ENCODE data around the gene ZC3H7B. TPM values are rescaled to one million over a fixed set of nuclear protein-coding genes. Genes with fewer than 3 reads are reported as not detected.

Gene ZC3H7B
- total and polyA plus RNA-seq, 2 experiments from 2014 or later = 5.7 to 61.5 TPM

DNA sequence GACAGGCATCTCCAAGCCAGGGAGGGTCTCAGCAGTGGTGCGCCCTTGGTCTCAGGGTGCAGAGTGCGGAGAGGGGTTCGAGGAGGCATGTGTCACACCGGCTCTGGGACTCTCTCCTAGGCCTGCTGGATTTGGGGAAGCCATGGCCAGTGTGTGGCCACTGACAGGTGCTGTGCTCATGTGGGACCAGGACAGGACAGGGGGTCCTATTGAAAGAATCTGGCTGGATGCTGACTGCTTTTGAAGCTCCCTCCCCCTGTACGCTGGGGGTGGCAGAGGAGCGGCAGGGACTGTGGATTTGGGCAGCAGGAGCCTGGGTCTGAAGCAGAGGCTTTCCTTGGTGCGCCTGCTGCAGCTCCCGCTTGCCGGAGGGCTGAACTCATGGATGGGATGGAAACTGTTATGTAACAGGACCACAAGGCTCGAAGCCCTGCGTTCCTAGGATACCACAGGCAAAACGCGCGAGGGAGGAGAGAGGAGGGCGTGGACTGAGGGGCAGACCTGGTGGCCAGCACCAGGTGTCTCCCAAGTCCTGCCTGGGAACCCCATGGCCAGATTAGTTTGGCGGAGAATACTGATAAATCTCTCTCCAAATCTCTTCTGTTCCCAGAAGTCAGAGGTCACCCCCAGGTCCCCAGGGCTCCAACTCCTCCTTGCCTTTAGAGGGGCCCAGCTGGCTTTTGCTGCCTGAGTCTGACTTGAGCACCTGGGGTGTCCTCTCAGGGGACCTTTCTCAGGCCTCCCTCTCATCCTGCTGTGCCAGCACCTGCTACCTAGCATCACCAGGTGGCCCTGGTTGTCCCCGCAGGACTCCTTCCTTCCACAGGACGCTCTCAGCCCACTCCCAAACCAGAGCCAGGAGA is 66.6 kb downstream of the ZC3H7B start:
- Histone ChIP-seq H3K27me3 (ENCODE audit: insufficient read depth) (no peaks in the 10 kb centered on the region), H3K79me2 (replicated peaks; ENCODE audit: insufficient read depth) (no peaks in the 10 kb centered on the region), H4K20me1 (replicated peaks; ENCODE audit: insufficient read depth) (no peaks in the 10 kb centered on the region), H3K4me2 (no peak overlapping the region), H3K36me3 (ENCODE audit: insufficient read depth) (no peaks in the 10 kb centered on the region), H2AFZ (peak overlapping the region; percentile 87; the same call in 1 of the 2 replicates), H3K27ac (ENCODE audit: low read depth) (no peak overlapping the region), H3K9me2 (ENCODE audit: insufficient read depth) (no peaks in the 10 kb centered on the region), H3F3A (replicated peaks; ENCODE audit: low read depth) (no peaks in the 10 kb centered on the region), H3K4me1 (ENCODE audit: insufficient read depth) (peaks cover 18% of the 10 kb centered on the region; the same call in 1 of the 2 replicates), H3K4me3 (no peak overlapping the region)
- no peaks in the 10 kb centered on the region for H3K36me3 Mint-ChIP-seq (ENCODE audit: low read depth)
- DNase-seq (ENCODE audit: low spot score) (peak; percentile 45), ATAC-seq (peak; percentile 17)
- no peaks in the 10 kb centered on the region for H3K27me3 Mint-ChIP-seq (ENCODE audit: insufficient read depth, low read depth, poor library complexity)
- TF ChIP-seq, protein P1, sequence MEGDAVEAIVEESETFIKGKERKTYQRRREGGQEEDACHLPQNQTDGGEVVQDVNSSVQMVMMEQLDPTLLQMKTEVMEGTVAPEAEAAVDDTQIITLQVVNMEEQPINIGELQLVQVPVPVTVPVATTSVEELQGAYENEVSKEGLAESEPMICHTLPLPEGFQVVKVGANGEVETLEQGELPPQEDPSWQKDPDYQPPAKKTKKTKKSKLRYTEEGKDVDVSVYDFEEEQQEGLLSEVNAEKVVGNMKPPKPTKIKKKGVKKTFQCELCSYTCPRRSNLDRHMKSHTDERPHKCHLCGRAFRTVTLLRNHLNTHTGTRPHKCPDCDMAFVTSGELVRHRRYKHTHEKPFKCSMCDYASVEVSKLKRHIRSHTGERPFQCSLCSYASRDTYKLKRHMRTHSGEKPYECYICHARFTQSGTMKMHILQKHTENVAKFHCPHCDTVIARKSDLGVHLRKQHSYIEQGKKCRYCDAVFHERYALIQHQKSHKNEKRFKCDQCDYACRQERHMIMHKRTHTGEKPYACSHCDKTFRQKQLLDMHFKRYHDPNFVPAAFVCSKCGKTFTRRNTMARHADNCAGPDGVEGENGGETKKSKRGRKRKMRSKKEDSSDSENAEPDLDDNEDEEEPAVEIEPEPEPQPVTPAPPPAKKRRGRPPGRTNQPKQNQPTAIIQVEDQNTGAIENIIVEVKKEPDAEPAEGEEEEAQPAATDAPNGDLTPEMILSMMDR (conservative IDR thresholded peaks at IDR 0.05; ENCODE audit: low read depth in 2 of 2) = no peak
- no peak for TF ChIP-seq ZNF114 (CRISPR knock-in tag; IDR thresholded peaks at IDR 0.05)
- TF ChIP-seq, protein P2, sequence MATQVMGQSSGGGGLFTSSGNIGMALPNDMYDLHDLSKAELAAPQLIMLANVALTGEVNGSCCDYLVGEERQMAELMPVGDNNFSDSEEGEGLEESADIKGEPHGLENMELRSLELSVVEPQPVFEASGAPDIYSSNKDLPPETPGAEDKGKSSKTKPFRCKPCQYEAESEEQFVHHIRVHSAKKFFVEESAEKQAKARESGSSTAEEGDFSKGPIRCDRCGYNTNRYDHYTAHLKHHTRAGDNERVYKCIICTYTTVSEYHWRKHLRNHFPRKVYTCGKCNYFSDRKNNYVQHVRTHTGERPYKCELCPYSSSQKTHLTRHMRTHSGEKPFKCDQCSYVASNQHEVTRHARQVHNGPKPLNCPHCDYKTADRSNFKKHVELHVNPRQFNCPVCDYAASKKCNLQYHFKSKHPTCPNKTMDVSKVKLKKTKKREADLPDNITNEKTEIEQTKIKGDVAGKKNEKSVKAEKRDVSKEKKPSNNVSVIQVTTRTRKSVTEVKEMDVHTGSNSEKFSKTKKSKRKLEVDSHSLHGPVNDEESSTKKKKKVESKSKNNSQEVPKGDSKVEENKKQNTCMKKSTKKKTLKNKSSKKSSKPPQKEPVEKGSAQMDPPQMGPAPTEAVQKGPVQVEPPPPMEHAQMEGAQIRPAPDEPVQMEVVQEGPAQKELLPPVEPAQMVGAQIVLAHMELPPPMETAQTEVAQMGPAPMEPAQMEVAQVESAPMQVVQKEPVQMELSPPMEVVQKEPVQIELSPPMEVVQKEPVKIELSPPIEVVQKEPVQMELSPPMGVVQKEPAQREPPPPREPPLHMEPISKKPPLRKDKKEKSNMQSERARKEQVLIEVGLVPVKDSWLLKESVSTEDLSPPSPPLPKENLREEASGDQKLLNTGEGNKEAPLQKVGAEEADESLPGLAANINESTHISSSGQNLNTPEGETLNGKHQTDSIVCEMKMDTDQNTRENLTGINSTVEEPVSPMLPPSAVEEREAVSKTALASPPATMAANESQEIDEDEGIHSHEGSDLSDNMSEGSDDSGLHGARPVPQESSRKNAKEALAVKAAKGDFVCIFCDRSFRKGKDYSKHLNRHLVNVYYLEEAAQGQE (IDR thresholded peaks at IDR 0.05; ENCODE audit: unreplicated experiment) = no peak
- TF ChIP-seq NANOG (IDR thresholded peaks at IDR 0.05; ENCODE audit: borderline replicate concordance) = no peak
- TF ChIP-seq STAT1 (IDR thresholded peaks at IDR 0.05; ENCODE audit: unreplicated experiment) = no peak
- TF ChIP-seq, protein P3, sequence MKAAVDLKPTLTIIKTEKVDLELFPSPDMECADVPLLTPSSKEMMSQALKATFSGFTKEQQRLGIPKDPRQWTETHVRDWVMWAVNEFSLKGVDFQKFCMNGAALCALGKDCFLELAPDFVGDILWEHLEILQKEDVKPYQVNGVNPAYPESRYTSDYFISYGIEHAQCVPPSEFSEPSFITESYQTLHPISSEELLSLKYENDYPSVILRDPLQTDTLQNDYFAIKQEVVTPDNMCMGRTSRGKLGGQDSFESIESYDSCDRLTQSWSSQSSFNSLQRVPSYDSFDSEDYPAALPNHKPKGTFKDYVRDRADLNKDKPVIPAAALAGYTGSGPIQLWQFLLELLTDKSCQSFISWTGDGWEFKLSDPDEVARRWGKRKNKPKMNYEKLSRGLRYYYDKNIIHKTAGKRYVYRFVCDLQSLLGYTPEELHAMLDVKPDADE (IDR thresholded peaks at IDR 0.05) = no peak
- H3K27ac Mint-ChIP-seq = no peak overlapping the region
- peaks cover 34% of the 10 kb centered on the region for H3K4me1 Mint-ChIP-seq
- no peaks in the 10 kb centered on the region; the same call in 2 of the 3 replicates for H3K9me3 Mint-ChIP-seq
- no peak overlapping the region; the same call in 2 of the 3 replicates for H3K4me3 Mint-ChIP-seq
